HL-60/S4 (cell line): Measurements from ENCODE around the gene IGIP.

Source experiments
- in situ Hi-C: fragments of 300-500 bp; cut with MboI; formaldehyde crosslinking; loops from 2 replicates; pipeline ENCODE4 v1.14.3; 2022; ENCODE audit warnings: low sequenced_read_pairs

Gene IGIP

GRCh38 chr5:140140435-140140834, 14.7 kb downstream of the IGIP start:
- in situ Hi-C loops = no loop called here

- in situ Hi-C loops = no loop called here
Measured at GRCh38 chr5:140141241-140141640, 15.5 kb downstream of the IGIP start.

GRCh38 chr5:140142246-140142645, 16.5 kb downstream of the IGIP start:
- in situ Hi-C loops = no loop called here

GRCh38 chr5:140142856-140143255, 17.1 kb downstream of the IGIP start:
- in situ Hi-C loops = no loop called here

GRCh38 chr5:140143521-140144258, 18.0 kb downstream of the IGIP start:
- in situ Hi-C loops = no loop called here

- in situ Hi-C loops = no loop called here
Measured at GRCh38 chr5:140145256-140145655, 19.5 kb downstream of the IGIP start.

GRCh38 chr5:140145818-140146522, 20.2 kb downstream of the IGIP start:
- in situ Hi-C loops = no loop called here

- in situ Hi-C loops = no loop called here
Measured at GRCh38 chr5:140146523-140146842, 20.7 kb downstream of the IGIP start.

GRCh38 chr5:140147460-140147859, 21.7 kb downstream of the IGIP start:
- in situ Hi-C loops = no loop called here

GRCh38 chr5:140148508-140148907, 22.8 kb downstream of the IGIP start:
- in situ Hi-C loops = no loop called here

- in situ Hi-C loops = loop anchor here (25.0 kb wide), 2 partner anchors 88 to 363 kb away; partner anchors contain the start of gene PSD2
Measured at GRCh38 chr5:140150201-140150600, 24.5 kb downstream of the IGIP start.

- in situ Hi-C loops = loop anchor here (25.0 kb wide), 2 partner anchors 89 to 364 kb away; partner anchors contain the start of gene PSD2
Measured at GRCh38 chr5:140151144-140152021, 25.6 kb downstream of the IGIP start.

- in situ Hi-C loops = loop anchor here (25.0 kb wide), 2 partner anchors 90 to 365 kb away; partner anchors contain the start of gene PSD2
Measured at GRCh38 chr5:140152022-140152999, 26.6 kb downstream of the IGIP start.

GRCh38 chr5:140153255-140153654, 27.5 kb downstream of the IGIP start:
- in situ Hi-C loops = loop anchor here (25.0 kb wide), 2 partner anchors 91 to 366 kb away; partner anchors contain the start of gene PSD2

- in situ Hi-C loops = loop anchor here (25.0 kb wide), 2 partner anchors 92 to 367 kb away; partner anchors contain the start of gene PSD2
Measured at GRCh38 chr5:140153905-140154304, 28.2 kb downstream of the IGIP start.

GRCh38 chr5:140154710-140155381, 29.1 kb downstream of the IGIP start:
- in situ Hi-C loops = loop anchor here (25.0 kb wide), 2 partner anchors 93 to 368 kb away; partner anchors contain the start of gene PSD2

- in situ Hi-C loops = loop anchor here (25.0 kb wide), 2 partner anchors 95 to 370 kb away; partner anchors contain the start of gene PSD2
Measured at GRCh38 chr5:140157032-140157781, 31.5 kb downstream of the IGIP start.
